ENCODE data around the gene ATP11A. TPM values are rescaled to one million over a fixed set of nuclear protein-coding genes. Genes with fewer than 3 reads are reported as not detected.

Gene ATP11A
- total RNA-seq, 1 experiment from 2014 or later = 80.4 TPM

GRCh38 chr13:112851107-112852038 lies 161.5 kb downstream of the ATP11A start:
- ATAC-seq (no peak), DNase-seq (ENCODE audit: low read depth, low spot score) (no peak)
- intact Hi-C loops (cut with micrococcal nuclease) = no loop called here
- Histone ChIP-seq H3K4me2 (ENCODE audit: low read length) (no peak overlapping the region), H3K4me3 (replicated peaks in 1 of 2; ENCODE audit: low read depth in 1 of 2, low read length in 2 of 2) (no peak overlapping the region), H3K27me3 (ENCODE audit: insufficient read depth, low read length) (no peaks in the 10 kb centered on the region), H3K27ac (ENCODE audit: low read depth, low read length) (no peak overlapping the region), H3K9ac (ENCODE audit: low read length) (no peak overlapping the region), H3K9me3 (ENCODE audit: control insufficient read depth in 1 of 2, insufficient read depth in 1 of 2, low read depth in 1 of 2, low read length in 2 of 2) (no peaks in the 10 kb centered on the region), H2AFZ (ENCODE audit: low read depth, low read length, poor library complexity, severe bottlenecking) (no peak overlapping the region), H3K79me2 (ENCODE audit: insufficient read depth, low read length) (no peaks in the 10 kb centered on the region), H3K36me3 (ENCODE audit: control insufficient read depth in 1 of 2, insufficient read depth in 2 of 2, low read length in 2 of 2) (peaks cover 11 to 24% of the 10 kb centered on the region in 2 experiments; a peak in 3 of 4 replicates), H4K20me1 (ENCODE audit: insufficient read depth) (no peaks in the 10 kb centered on the region; the same call in 1 of the 2 replicates), H3K9me2 (ENCODE audit: insufficient read depth) (no peaks in the 10 kb centered on the region), H3K4me1 (ENCODE audit: control insufficient read depth in 1 of 2, insufficient read depth in 2 of 2, low read length in 2 of 2) (no peaks in the 10 kb centered on the region)
- RAD21 ChIA-PET (ENCODE audit: low non-redundant PET in 1 of 2, low total read pairs in 2 of 2, uncharacterized antibody in 2 of 2, unreplicated experiment in 2 of 2) = no interaction called here
- TF ChIP-seq REST (IDR thresholded peaks at IDR 0.05; ENCODE audit: low read depth) = no peak
- TF ChIP-seq ATF3 (IDR thresholded peaks at IDR 0.05) = no peak
- no peak for TF ChIP-seq EZH2phosphoT487 (IDR thresholded peaks at IDR 0.05; ENCODE audit: borderline replicate concordance)
- no peak for TF ChIP-seq FOSL1 (IDR thresholded peaks at IDR 0.05; ENCODE audit: low read depth)
- TF ChIP-seq YY1 (IDR thresholded peaks at IDR 0.05; ENCODE audit: extremely low read depth, insufficient replicate concordance, low read depth, low read length) = no peak
- TF ChIP-seq POLR2AphosphoS5 (IDR thresholded peaks at IDR 0.05; ENCODE audit: low read depth, low read length) = no peak
- no peak for TF ChIP-seq SIN3A (IDR thresholded peaks at IDR 0.05; ENCODE audit: low read depth)
- POLR2A ChIA-PET = no interaction called here
- BruUV-seq (replicated peaks) = no TSS peak
- CTCF ChIA-PET = no interaction called here

All from HCT116 (cell line).